Neuron (in vitro differentiated cells): ENCODE data around the gene CTIF.
"Not testable (repeated sequence)": the region's sequence is repeated elsewhere in the genome, so short reads cannot be mapped to it uniquely, and the experiment has no call there.

Source experiments
- H2AFZ ChIP-seq: one replicate; pipeline ENCODE4 v1.6.1; 2013; ENCODE audit warnings: low read depth, mild to moderate bottlenecking, inconsistent platforms, low read length, moderate library complexity
- H3K27me3 ChIP-seq: one replicate; pipeline ENCODE4 v1.6.1; 2013; ENCODE audit warnings: low read length; ENCODE audit not compliant: insufficient read depth
- H3K36me3 ChIP-seq: one replicate; pipeline ENCODE4 v1.6.1; 2013; ENCODE audit warnings: low read length; ENCODE audit not compliant: insufficient read depth
- H3K4me1 ChIP-seq: one replicate; pipeline ENCODE4 v1.6.1; 2013; ENCODE audit warnings: low read length; ENCODE audit not compliant: insufficient read depth
- H3K4me3 ChIP-seq: 2 replicates; pipeline ENCODE4 v1.5.1; 2013; ENCODE audit warnings: mild to moderate bottlenecking, low read length, moderate library complexity
- H3K9me3 ChIP-seq: one replicate; pipeline ENCODE4 v1.6.1; 2013; ENCODE audit warnings: low read length

The CTIF gene

GRCh38 chr18:48649231-48649630, 110.4 kb downstream of the CTIF start:
- H3K36me3 ChIP-seq: no peaks in the 10 kb centered on the region
- H3K4me3 ChIP-seq: no peak overlapping the region
- H3K9me3 ChIP-seq: no peaks in the 10 kb centered on the region
- no peak overlapping the region for H2AFZ ChIP-seq
- no peaks in the 10 kb centered on the region for H3K27me3 ChIP-seq
- no peaks in the 10 kb centered on the region for H3K4me1 ChIP-seq

DNA sequence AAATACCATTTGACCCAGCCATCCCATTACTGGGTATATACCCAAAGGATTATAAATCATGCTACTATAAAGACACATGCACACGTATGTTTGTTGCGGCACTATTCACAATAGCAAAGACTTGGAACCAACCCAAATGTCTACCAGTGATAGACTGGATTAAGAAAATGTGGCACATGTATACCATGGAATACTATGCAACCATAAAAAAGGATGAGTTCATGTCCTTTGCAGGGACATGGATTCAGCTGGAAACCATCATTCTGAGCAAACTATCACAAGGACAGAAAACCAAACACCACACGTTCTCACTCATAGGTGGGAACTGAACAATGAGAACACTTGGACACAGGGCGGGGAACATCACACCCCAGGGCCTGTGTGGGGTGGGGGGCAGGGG, 115.8 kb downstream of the CTIF start:
- not testable (repeated sequence) for H2AFZ ChIP-seq, H3K36me3 ChIP-seq, H3K4me3 ChIP-seq, H3K9me3 ChIP-seq, H3K27me3 ChIP-seq
- H3K4me1 ChIP-seq: peaks cover 21% of the 10 kb centered on the region

- Histone ChIP-seq H2AFZ (no peak overlapping the region), H3K4me3 (no peak overlapping the region), H3K36me3 (no peaks in the 10 kb centered on the region), H3K4me1 (peaks cover 21% of the 10 kb centered on the region), H3K9me3 (no peaks in the 10 kb centered on the region), H3K27me3 (no peaks in the 10 kb centered on the region)
Observed at GRCh38 chr18:48655508-48655907, 116.7 kb downstream of the CTIF start.

- Histone ChIP-seq H3K4me1 (peaks cover 21% of the 10 kb centered on the region), H3K4me3 (no peak overlapping the region), H2AFZ (no peak overlapping the region)
Observed at GRCh38 chr18:48656176-48656575, 117.3 kb downstream of the CTIF start.

GRCh38 chr18:48656582-48656981, 117.8 kb downstream of the CTIF start:
- no peak overlapping the region for H3K4me3 ChIP-seq
- peaks cover 21% of the 10 kb centered on the region for H3K4me1 ChIP-seq
- no peak overlapping the region for H2AFZ ChIP-seq
- H3K36me3 ChIP-seq: no peaks in the 10 kb centered on the region
- H3K27me3 ChIP-seq: no peaks in the 10 kb centered on the region
- no peaks in the 10 kb centered on the region for H3K9me3 ChIP-seq

More at GRCh38 chr18:48656176-48656575, 117.3 kb downstream of the CTIF start:
- no peaks in the 10 kb centered on the region for H3K9me3 ChIP-seq
- no peaks in the 10 kb centered on the region for H3K27me3 ChIP-seq
- H3K36me3 ChIP-seq: no peaks in the 10 kb centered on the region

GRCh38 chr18:48657447-48658120, 118.8 kb downstream of the CTIF start:
- Histone ChIP-seq H3K9me3 (no peaks in the 10 kb centered on the region), H2AFZ (no peak overlapping the region), H3K36me3 (no peaks in the 10 kb centered on the region), H3K4me3 (no peak overlapping the region), H3K4me1 (peaks cover 21% of the 10 kb centered on the region), H3K27me3 (no peaks in the 10 kb centered on the region)

DNA sequence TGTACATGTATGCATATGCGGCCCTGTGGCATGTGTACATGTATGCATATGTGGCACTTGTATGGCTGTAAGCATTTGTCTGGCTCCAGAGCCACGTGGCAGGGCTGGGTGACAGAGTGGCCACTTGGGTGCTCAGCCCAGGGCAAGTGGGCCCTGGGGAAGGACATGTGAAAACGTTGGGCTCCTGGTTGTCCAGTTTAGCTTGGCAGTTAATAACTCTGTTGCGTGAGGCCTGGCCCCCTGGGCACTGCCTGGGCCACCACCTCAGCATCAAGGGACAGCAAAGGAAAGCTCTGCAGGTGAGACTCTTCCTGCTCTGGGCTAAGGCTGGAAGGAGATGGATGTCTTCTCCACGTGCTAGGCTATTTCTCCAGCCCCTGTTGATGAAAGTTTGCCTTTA, 119.9 kb downstream of the CTIF start:
- Histone ChIP-seq H3K9me3 (no peaks in the 10 kb centered on the region), H2AFZ (no peak overlapping the region), H3K27me3 (no peaks in the 10 kb centered on the region), H3K4me1 (peaks cover 21% of the 10 kb centered on the region), H3K4me3 (no peak overlapping the region), H3K36me3 (no peaks in the 10 kb centered on the region)

DNA sequence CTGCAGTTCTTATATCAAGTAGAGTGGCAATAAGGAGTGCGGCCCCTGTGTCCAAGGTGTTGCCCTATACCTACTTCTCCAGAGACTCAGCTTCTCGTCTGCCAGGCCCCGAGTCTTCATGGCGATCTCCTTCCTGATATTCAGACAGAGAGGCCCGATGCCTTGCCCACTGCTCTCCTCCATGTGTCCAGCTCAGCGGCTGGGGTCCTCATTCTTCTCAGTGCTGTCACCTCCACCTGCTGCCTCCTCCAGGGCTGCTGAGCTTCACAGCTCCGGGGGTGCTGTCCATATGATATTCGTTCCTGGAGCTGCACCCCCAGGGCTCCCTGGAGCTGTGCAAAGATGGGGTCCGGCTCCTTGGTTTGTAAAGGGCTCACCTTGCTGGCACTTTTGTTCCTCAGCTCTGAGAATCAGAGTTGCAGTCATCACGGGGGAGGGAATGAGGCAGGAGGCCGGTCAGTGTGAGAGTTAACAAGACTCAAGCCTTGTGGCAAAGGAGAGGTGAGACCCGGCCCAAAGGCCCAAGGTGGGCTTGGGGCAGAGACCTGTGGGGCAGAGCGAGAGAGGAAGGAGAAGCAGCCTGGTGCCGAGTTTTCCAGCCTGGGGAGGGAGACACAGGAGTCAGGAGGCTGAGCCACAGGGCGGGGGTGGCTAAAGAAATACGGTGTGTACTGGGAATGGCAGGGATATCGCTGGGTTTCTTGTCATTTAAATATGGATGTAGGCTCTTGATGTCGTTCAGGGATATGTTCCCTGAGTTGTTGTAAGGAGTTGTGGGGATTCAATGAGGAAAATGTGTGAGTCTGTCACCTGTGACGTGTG, 120.6 kb downstream of the CTIF start:
- peaks cover 21% of the 10 kb centered on the region for H3K4me1 ChIP-seq
- H3K4me3 ChIP-seq: no peak overlapping the region
- no peaks in the 10 kb centered on the region for H3K36me3 ChIP-seq
- H2AFZ ChIP-seq: no peak overlapping the region
- H3K27me3 ChIP-seq: no peaks in the 10 kb centered on the region
- no peaks in the 10 kb centered on the region for H3K9me3 ChIP-seq

DNA sequence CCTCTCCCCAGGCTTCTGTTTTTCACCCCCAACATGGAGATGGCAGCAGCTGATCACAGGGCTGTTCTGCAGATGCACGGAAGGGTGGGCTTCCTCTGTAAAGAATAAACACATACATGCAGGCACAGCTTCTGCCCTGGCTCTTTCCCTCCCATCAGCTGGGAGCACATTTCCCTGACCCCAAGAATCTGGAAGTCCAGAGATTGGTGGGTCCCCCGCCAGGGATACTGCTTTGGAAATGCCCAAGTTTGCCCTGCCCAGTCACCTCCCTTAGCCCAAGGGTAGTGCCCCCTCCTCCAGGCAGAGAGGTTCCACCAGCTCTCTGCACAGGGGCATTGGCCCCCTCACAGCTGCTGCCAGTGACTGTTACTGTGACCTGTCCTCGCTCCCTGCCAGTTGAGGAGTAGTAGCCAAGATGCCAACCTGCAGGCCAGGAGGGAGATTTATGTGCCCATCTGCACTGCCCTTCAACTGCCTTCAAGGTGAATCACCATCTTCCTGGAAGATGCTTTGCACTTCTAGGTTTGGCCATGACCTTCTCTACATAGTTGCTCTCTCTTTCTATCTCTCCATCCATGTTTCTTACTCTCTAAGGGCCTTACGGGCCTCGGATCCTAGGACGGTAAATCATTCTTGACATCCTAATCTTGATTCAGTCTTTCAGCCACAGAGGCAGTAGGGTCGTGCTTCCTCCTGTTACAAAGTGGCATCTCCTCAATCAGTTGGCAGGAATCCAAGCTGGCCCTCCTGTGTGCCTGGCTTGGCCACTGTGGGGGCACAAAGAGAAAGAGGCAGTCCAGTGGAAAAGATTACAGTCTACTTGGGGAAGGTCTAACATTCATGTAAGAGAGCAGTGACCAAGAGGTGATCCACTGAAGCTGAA, 121.8 kb downstream of the CTIF start:
- H2AFZ ChIP-seq: no peak overlapping the region
- no peaks in the 10 kb centered on the region for H3K27me3 ChIP-seq
- peaks cover 3% of the 10 kb centered on the region for H3K9me3 ChIP-seq
- no peak overlapping the region for H3K4me3 ChIP-seq
- H3K36me3 ChIP-seq: no peaks in the 10 kb centered on the region
- H3K4me1 ChIP-seq: peaks cover 17% of the 10 kb centered on the region

DNA sequence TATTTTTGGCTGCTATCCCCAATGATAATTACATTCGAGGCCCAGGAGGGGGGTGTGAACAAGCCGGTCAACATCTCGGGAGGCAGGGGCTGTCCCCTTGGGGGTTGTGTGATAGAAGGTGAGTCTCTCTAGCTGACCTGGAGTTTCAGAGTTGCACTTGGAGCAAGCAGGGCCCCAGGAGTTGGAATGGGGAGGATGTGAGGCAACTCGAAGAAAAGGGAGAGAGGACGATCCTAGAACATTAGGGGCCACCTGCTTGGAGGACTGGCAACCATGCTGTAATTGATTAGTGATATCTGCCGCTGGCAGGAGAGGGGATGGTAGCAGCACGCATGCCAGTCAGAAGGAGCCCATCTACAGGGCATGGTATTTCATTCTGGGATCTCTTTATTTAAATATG, 122.6 kb downstream of the CTIF start:
- Histone ChIP-seq H3K9me3 (peaks cover 3% of the 10 kb centered on the region), H3K27me3 (no peaks in the 10 kb centered on the region)

GRCh38 chr18:48662011-48662661, 123.3 kb downstream of the CTIF start:
- H3K4me1 ChIP-seq: peaks cover 3% of the 10 kb centered on the region
- no peaks in the 10 kb centered on the region for H3K27me3 ChIP-seq
- no peak overlapping the region for H3K4me3 ChIP-seq
- peaks cover 3% of the 10 kb centered on the region for H3K9me3 ChIP-seq
- no peak overlapping the region for H2AFZ ChIP-seq
- H3K36me3 ChIP-seq: no peaks in the 10 kb centered on the region

More for the DNA sequence above, 122.6 kb downstream of the CTIF start:
- Histone ChIP-seq H3K4me3 (no peak overlapping the region), H3K4me1 (peaks cover 8% of the 10 kb centered on the region), H2AFZ (no peak overlapping the region), H3K36me3 (no peaks in the 10 kb centered on the region)

DNA sequence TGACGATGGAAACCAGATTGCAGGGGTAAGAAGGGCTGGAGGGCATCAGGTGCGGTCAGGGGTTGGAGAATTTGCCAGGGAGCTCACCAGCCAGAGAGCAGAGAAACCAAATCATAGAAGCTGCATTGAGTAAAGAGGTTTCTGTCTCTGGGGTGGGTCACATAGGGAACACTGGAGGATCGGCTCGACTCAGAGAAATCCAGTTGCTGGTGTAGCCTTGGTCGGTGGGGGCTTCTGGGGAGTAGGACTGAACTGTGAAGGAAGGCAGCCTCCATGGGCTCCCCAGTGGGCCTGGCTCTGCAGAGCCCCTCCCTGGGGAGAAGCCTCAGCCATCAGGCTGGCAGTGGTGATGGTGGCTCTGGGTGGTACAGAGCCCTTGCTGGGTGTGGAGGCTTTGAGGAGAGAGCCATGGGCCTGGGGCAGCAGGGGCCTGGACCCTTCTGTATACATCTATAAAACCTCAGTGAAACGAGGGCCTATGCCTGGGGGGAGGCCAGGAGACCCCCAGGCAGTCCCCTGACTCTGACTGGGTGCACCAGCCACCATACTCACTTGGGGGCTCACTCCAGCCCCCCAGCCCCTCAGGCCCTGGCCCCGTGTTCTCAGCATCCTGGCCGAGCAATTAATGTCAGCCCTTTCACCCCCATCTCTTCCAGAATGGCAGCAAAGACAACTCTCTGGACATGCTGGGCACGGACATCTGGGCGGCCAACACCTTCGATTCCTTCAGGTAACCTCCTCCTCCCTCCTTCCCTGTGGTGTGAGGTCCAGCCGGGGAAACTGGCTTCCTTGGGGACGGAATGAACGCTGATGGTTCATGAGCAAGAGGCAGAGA, 124.5 kb downstream of the CTIF start:
- Histone ChIP-seq H3K4me1 (peaks cover 3% of the 10 kb centered on the region), H2AFZ (no peak overlapping the region), H3K36me3 (no peaks in the 10 kb centered on the region), H3K9me3 (peaks cover 3% of the 10 kb centered on the region), H3K27me3 (no peaks in the 10 kb centered on the region), H3K4me3 (no peak overlapping the region)
